D721Med (cell line): Measurements from ENCODE around the gene TMEM144.

ENCODE experiments used
- DNase-seq: peaks from one replicate; pipeline ENCODE4 v3.0.0; 2011; ENCODE audit warnings: low spot score; ENCODE audit not compliant: insufficient read length
- FAIRE-seq: peaks from 2 replicates; lab custom pipeline; 2011; peaks lifted over from hg19 to GRCh38; lab: Jason Lieb, UNC
- CTCF ChIP-seq: IDR thresholded peaks from 2 replicates; pipeline ENCODE4 v1.5.1; 2012; ENCODE audit warnings: mild to moderate bottlenecking, control low read depth; ENCODE audit not compliant: insufficient read depth; ENCODE audit errors: missing control alignments

The TMEM144 gene

GRCh38 chr4:158299459-158300007 lies 89.2 kb downstream of the TMEM144 start:
- TF ChIP-seq CTCF: no peak
- no peak for DNase-seq
- FAIRE-seq: no peak

- no peak for TF ChIP-seq CTCF
- no peak for FAIRE-seq
- DNase-seq: no peak
Observed at GRCh38 chr4:158300012-158300411, 89.7 kb downstream of the TMEM144 start.

- TF ChIP-seq CTCF: no peak
- DNase-seq (no peak), FAIRE-seq (no peak)
Observed at GRCh38 chr4:158302076-158302866, 92.0 kb downstream of the TMEM144 start.

GRCh38 chr4:158304694-158305093 lies 94.4 kb downstream of the TMEM144 start:
- no peak for TF ChIP-seq CTCF
- FAIRE-seq: no peak
- DNase-seq: no peak
